SK-N-SH treated with all-trans-retinoic acid at 6 μM for 48 hours (cell line): ENCODE results near the gene WDR5.

Source experiments
- ATAC-seq: fragments of 200-7000 bp; cut with Tn5 transposase; 3 replicates; pipeline ENCODE4 v1.9.1; 2020; ENCODE audit warnings: mild to moderate bottlenecking, moderate library complexity
- ARNTL ChIP-seq: fragments of 450-650 bp; formaldehyde crosslinking; IDR thresholded peaks from 2 replicates; pipeline ENCODE4 v1.5.0; 2020; ENCODE audit warnings: low read depth, mild to moderate bottlenecking, moderate library complexity, borderline replicate concordance
- BACH2 ChIP-seq: fragments of 250-450 bp; sonication (Bioruptor Pico); IDR thresholded peaks from 2 replicates; pipeline ENCODE4 v1.9.0; 2021; ENCODE audit warnings: mild to moderate bottlenecking, borderline replicate concordance
- CSDC2 ChIP-seq: fragments of 250-450 bp; sonication (Bioruptor Pico); IDR thresholded peaks from 2 replicates; pipeline ENCODE4 v1.5.0; 2020; ENCODE audit warnings: mild to moderate bottlenecking, moderate library complexity
- ESRRG ChIP-seq: fragments of 250-450 bp; sonication (Bioruptor Pico); IDR thresholded peaks from 2 replicates; pipeline ENCODE4 v1.6.1; 2021; ENCODE audit warnings: mild to moderate bottlenecking
- GLIS3 ChIP-seq: fragments of 250-450 bp; sonication (Bioruptor Pico); IDR thresholded peaks from 2 replicates; pipeline ENCODE4 v1.5.0; 2020; ENCODE audit warnings: mild to moderate bottlenecking, moderate library complexity
- ISL1 ChIP-seq: fragments of 250-450 bp; sonication (Bioruptor Pico); IDR thresholded peaks from 2 replicates; pipeline ENCODE4 v2.1.2; 2022; ENCODE audit warnings: mild to moderate bottlenecking, moderate library complexity
- OSR1 ChIP-seq: fragments of 250-450 bp; sonication (Bioruptor Pico); IDR thresholded peaks from 2 replicates; pipeline ENCODE4 v1.8.0; 2022; ENCODE audit warnings: moderate library complexity, mild to moderate bottlenecking, inconsistent platforms
- PPARA ChIP-seq: fragments of 250-450 bp; sonication (Bioruptor Pico); IDR thresholded peaks from 2 replicates; pipeline ENCODE4 v1.5.0; 2020; ENCODE audit warnings: mild to moderate bottlenecking, borderline replicate concordance
- RARB ChIP-seq: fragments of 250-450 bp; sonication (Bioruptor Pico); IDR thresholded peaks from 2 replicates; pipeline ENCODE4 v1.8.0; 2021; ENCODE audit warnings: mild to moderate bottlenecking, moderate library complexity
- SNAI2 ChIP-seq: fragments of 250-450 bp; sonication (Bioruptor Pico); IDR thresholded peaks from 2 replicates; pipeline ENCODE4 v1.5.0; 2020; ENCODE audit warnings: mild to moderate bottlenecking, moderate library complexity
- TCF4 ChIP-seq: fragments of 250-450 bp; sonication (Bioruptor Pico); IDR thresholded peaks from 2 replicates; pipeline ENCODE4 v1.8.0; 2021; ENCODE audit warnings: mild to moderate bottlenecking, moderate library complexity, borderline replicate concordance
- TOX ChIP-seq: fragments of 250-450 bp; sonication (Bioruptor Pico); IDR thresholded peaks from 2 replicates; pipeline ENCODE4 v1.8.0; 2021; ENCODE audit warnings: mild to moderate bottlenecking, moderate library complexity, borderline replicate concordance
- ZC3H10 ChIP-seq: fragments of 250-450 bp; sonication (Bioruptor Pico); IDR thresholded peaks from 2 replicates; pipeline ENCODE4 v1.5.1; 2021; ENCODE audit warnings: mild to moderate bottlenecking, moderate library complexity
- ZFP3 ChIP-seq: fragments of 250-450 bp; sonication (Bioruptor Pico); IDR thresholded peaks from 2 replicates; pipeline ENCODE4 v1.5.0; 2020; ENCODE audit warnings: mild to moderate bottlenecking, moderate library complexity
- ZFP30 ChIP-seq: fragments of 450-650 bp; formaldehyde crosslinking; IDR thresholded peaks from 2 replicates; pipeline ENCODE4 v1.5.0; 2022; ENCODE audit warnings: mild to moderate bottlenecking, moderate library complexity
- ZNF565 ChIP-seq: fragments of 450-650 bp; formaldehyde crosslinking; conservative IDR thresholded peaks from 2 replicates; pipeline ENCODE4 v1.5.0; 2020; ENCODE audit warnings: low read depth, mild to moderate bottlenecking, moderate library complexity
- ZNF70 ChIP-seq: fragments of 450-650 bp; formaldehyde crosslinking; IDR thresholded peaks from 2 replicates; pipeline ENCODE4 v1.5.0; 2020; ENCODE audit warnings: mild to moderate bottlenecking, moderate library complexity
- ZNF8 ChIP-seq: fragments of 450-650 bp; formaldehyde crosslinking; IDR thresholded peaks from 2 replicates; pipeline ENCODE4 v1.5.0; 2020; ENCODE audit warnings: mild to moderate bottlenecking, moderate library complexity
- TF ChIP-seq, protein P1 (sequence below): fragments of 250-450 bp; sonication (Bioruptor Pico); IDR thresholded peaks from 2 replicates; pipeline ENCODE4 v1.8.0; 2021; ENCODE audit warnings: low read depth, mild to moderate bottlenecking, moderate library complexity, borderline replicate concordance
- TF ChIP-seq, protein P2 (sequence below): fragments of 250-450 bp; sonication (Bioruptor Pico); IDR thresholded peaks from 2 replicates; pipeline ENCODE4 v1.5.1; 2020; ENCODE audit warnings: low read depth, mild to moderate bottlenecking, moderate library complexity
- TF ChIP-seq, protein P3 (sequence below): fragments of 250-450 bp; sonication (Bioruptor Pico); IDR thresholded peaks from 2 replicates; pipeline ENCODE4 v1.8.0; 2020; ENCODE audit warnings: mild to moderate bottlenecking, moderate library complexity, borderline replicate concordance
- TF ChIP-seq, protein P4 (sequence below): fragments of 250-450 bp; sonication (Bioruptor Pico); IDR thresholded peaks from 2 replicates; pipeline ENCODE4 v1.5.1; 2021; ENCODE audit warnings: mild to moderate bottlenecking, moderate library complexity
- TF ChIP-seq, protein P5 (sequence below): fragments of 250-450 bp; sonication (Bioruptor Pico); IDR thresholded peaks from 2 replicates; pipeline ENCODE4 v1.5.0; 2020; ENCODE audit warnings: mild to moderate bottlenecking, moderate library complexity

The WDR5 gene

DNA sequence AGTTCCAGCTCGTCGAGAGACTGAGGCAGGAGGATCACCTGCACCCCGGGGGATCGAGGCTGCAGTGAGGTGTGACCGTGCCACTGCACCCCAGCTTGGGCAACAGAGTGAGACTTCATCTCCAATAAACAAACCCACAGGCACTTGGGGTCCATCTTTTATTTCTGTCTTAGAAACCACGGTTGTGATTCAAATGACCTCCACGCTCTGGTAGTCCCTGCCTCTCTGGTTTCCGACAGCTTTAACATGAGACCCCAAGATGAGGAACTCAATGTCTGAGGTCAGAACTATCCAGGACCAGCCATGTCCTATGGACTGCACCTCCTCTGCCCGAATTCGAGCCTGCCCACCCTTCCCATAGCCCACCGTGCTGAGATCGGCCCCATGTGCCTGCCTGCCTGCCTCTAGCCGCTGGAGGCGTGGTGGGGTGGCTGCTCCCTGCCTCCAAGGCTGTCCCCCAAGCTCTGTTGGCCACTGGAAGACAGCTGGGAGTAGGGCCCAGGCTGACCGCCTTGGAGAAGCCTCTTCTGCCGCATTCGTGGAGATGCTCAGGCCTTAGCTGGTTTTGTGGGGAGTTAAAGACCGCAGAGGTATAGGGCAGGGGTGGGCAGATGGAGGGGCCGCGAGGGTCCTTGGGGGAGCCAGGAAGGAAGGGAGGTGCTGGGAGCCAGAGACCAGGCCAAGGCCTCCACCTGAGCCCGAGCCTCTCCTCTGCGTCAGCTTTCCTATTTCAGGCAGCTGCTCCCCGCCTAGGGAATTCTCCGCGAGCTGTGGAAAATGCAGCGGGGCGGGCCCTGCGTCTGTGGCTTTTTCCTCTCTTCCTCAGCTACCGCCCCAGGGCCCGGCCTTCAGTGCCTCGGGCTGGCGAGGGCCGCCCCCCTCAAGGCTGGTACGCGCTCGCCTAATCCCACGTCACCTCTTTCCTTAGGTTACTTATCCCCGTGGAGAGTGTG, 6.9 kb upstream of the WDR5 start:
- ATAC-seq = no peak
- TF ChIP-seq ZFP30 (CRISPR knock-in tag) (no peak), TOX (no peak), GLIS3 (CRISPR knock-in tag) (no peak), ISL1 (CRISPR knock-in tag) (no peak), ZNF8 (no peak), SNAI2 (no peak), ZNF70 (CRISPR knock-in tag) (no peak), BACH2 (CRISPR knock-in tag) (no peak), CSDC2 (CRISPR knock-in tag) (no peak), ZFP3 (CRISPR knock-in tag) (no peak), PPARA (CRISPR knock-in tag) (no peak), ARNTL (CRISPR knock-in tag) (no peak)
- TF ChIP-seq, protein P1, sequence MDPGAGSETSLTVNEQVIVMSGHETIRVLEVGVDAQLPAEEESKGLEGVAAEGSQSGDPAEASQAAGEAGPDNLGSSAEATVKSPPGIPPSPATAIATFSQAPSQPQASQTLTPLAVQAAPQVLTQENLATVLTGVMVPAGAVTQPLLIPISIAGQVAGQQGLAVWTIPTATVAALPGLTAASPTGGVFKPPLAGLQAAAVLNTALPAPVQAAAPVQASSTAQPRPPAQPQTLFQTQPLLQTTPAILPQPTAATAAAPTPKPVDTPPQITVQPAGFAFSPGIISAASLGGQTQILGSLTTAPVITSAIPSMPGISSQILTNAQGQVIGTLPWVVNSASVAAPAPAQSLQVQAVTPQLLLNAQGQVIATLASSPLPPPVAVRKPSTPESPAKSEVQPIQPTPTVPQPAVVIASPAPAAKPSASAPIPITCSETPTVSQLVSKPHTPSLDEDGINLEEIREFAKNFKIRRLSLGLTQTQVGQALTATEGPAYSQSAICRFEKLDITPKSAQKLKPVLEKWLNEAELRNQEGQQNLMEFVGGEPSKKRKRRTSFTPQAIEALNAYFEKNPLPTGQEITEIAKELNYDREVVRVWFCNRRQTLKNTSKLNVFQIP = no peak
- TF ChIP-seq, protein P2, sequence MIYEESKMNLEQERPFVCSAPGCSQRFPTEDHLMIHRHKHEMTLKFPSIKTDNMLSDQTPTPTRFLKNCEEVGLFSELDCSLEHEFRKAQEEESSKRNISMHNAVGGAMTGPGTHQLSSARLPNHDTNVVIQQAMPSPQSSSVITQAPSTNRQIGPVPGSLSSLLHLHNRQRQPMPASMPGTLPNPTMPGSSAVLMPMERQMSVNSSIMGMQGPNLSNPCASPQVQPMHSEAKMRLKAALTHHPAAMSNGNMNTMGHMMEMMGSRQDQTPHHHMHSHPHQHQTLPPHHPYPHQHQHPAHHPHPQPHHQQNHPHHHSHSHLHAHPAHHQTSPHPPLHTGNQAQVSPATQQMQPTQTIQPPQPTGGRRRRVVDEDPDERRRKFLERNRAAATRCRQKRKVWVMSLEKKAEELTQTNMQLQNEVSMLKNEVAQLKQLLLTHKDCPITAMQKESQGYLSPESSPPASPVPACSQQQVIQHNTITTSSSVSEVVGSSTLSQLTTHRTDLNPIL = no peak
- TF ChIP-seq, protein P3, sequence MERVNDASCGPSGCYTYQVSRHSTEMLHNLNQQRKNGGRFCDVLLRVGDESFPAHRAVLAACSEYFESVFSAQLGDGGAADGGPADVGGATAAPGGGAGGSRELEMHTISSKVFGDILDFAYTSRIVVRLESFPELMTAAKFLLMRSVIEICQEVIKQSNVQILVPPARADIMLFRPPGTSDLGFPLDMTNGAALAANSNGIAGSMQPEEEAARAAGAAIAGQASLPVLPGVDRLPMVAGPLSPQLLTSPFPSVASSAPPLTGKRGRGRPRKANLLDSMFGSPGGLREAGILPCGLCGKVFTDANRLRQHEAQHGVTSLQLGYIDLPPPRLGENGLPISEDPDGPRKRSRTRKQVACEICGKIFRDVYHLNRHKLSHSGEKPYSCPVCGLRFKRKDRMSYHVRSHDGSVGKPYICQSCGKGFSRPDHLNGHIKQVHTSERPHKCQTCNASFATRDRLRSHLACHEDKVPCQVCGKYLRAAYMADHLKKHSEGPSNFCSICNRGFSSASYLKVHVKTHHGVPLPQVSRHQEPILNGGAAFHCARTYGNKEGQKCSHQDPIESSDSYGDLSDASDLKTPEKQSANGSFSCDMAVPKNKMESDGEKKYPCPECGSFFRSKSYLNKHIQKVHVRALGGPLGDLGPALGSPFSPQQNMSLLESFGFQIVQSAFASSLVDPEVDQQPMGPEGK (CRISPR knock-in tag) = no peak

DNA sequence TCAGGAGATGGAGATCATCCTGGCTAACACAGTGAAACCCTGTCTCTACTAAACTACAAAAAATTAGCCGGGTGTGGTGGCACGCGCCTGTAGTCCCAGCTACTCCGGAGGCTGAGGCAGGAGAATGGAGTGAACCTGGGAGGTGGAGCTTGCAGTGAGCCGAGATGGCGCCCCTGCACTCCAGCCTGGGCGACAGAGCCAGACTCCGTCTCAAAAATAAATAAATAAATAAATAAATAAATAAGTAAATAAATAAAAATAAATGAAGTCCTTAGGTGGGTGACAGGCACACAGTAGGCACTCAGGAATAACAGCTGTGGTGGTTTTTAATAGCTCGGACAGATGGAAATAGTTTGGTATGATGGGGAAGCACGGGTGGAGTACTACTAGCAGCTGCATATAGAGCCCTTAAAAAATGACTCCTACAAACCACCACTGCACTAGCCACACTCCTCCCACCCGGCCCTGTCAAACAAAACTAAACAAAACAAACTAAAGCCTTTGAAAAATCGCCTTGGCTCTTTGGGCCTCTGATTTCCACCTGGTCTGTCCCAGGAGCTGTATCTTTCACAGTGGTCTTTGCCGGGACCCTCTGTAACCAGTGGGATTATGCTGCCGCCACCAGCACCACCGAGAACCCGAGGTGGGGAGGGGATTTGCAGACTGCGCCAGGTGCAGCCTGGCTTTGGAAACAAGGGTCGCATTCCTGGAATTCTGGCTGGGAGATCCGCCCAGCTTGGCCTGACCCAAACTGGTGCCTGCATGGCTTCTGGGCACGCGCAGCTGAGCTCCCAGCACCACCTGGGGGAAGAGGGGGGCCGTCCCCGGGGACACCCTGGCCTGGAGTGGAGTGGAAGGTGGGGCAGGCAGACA, 5.1 kb upstream of the WDR5 start:
- TF ChIP-seq ZC3H10 (no peak), GLIS3 (CRISPR knock-in tag) (no peak), RARB (CRISPR knock-in tag) (no peak), ESRRG (CRISPR knock-in tag) (no peak), SNAI2 (no peak), ZNF70 (CRISPR knock-in tag) (no peak), PPARA (CRISPR knock-in tag) (no peak), ISL1 (CRISPR knock-in tag) (no peak), CSDC2 (CRISPR knock-in tag) (no peak), ARNTL (CRISPR knock-in tag) (no peak), ZFP30 (CRISPR knock-in tag) (no peak), OSR1 (CRISPR knock-in tag) (no peak), BACH2 (CRISPR knock-in tag) (no peak)
- TF ChIP-seq, protein P3 (CRISPR knock-in tag) = no peak
- ATAC-seq = no peak

DNA sequence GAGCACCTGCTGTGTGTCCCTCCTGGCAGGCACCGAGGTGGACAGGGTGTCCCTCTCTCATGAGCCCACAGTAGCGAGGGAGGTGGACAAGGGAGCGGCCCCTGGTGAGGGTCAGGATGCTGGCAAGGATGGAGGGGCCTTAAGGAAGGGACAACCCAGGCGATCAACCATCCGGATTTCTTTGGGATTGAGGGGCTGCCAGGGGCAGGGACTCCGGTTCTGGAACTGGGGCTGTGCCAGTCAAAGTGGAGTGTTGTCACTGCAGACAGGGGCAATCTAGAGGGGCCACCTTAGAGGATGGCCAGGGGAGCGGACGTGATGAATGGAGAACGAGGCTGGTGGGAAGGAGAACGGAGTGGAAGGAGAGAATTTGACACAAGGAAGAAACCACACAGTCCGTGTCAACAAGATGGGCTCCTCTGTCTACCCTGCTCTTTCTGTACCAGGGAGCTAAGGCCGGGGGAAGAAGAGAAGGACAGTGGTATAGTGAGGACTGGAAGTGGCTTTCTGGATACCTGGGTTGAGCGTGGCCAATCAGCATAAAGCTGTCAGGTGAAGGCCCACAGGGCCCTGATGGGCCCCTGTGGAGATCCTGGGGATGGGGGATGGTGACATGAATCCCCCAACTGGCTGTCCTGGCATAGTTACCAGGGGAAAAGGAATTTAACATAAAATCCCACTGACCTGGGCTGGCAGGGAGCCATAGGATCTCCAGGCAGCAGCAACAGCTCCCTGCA, 4.2 kb upstream of the WDR5 start:
- ATAC-seq = no peak
- TF ChIP-seq, protein P4, sequence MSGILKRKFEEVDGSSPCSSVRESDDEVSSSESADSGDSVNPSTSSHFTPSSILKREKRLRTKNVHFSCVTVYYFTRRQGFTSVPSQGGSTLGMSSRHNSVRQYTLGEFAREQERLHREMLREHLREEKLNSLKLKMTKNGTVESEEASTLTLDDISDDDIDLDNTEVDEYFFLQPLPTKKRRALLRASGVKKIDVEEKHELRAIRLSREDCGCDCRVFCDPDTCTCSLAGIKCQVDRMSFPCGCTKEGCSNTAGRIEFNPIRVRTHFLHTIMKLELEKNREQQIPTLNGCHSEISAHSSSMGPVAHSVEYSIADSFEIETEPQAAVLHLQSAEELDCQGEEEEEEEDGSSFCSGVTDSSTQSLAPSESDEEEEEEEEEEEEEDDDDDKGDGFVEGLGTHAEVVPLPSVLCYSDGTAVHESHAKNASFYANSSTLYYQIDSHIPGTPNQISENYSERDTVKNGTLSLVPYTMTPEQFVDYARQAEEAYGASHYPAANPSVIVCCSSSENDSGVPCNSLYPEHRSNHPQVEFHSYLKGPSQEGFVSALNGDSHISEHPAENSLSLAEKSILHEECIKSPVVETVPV = no peak
- TF ChIP-seq ZNF565 (CRISPR knock-in tag) = no peak
- TF ChIP-seq BACH2 (CRISPR knock-in tag) = no peak
- no peak for TF ChIP-seq ISL1 (CRISPR knock-in tag)
- TF ChIP-seq ZNF8 = no peak
- TF ChIP-seq ARNTL (CRISPR knock-in tag) = no peak
- TF ChIP-seq CSDC2 (CRISPR knock-in tag) = no peak
- TF ChIP-seq ZFP3 (CRISPR knock-in tag) = no peak
- TF ChIP-seq ESRRG (CRISPR knock-in tag) = no peak
- TF ChIP-seq RARB (CRISPR knock-in tag) = no peak
- no peak for TF ChIP-seq SNAI2
- no peak for TF ChIP-seq TCF4 (CRISPR knock-in tag)
- TF ChIP-seq, protein P5, sequence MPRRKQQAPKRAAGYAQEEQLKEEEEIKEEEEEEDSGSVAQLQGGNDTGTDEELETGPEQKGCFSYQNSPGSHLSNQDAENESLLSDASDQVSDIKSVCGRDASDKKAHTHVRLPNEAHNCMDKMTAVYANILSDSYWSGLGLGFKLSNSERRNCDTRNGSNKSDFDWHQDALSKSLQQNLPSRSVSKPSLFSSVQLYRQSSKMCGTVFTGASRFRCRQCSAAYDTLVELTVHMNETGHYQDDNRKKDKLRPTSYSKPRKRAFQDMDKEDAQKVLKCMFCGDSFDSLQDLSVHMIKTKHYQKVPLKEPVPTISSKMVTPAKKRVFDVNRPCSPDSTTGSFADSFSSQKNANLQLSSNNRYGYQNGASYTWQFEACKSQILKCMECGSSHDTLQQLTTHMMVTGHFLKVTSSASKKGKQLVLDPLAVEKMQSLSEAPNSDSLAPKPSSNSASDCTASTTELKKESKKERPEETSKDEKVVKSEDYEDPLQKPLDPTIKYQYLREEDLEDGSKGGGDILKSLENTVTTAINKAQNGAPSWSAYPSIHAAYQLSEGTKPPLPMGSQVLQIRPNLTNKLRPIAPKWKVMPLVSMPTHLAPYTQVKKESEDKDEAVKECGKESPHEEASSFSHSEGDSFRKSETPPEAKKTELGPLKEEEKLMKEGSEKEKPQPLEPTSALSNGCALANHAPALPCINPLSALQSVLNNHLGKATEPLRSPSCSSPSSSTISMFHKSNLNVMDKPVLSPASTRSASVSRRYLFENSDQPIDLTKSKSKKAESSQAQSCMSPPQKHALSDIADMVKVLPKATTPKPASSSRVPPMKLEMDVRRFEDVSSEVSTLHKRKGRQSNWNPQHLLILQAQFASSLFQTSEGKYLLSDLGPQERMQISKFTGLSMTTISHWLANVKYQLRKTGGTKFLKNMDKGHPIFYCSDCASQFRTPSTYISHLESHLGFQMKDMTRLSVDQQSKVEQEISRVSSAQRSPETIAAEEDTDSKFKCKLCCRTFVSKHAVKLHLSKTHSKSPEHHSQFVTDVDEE (CRISPR knock-in tag) = no peak
